OCI-LY1 (cell line): ENCODE data around the gene LDLRAD4.

ENCODE experiments used
- EZH2 ChIP-seq: fragments of 200-600 bp; sonication (generic), shearing (Covaris generic); IDR thresholded peaks from 2 replicates; pipeline ENCODE4 v1.8.0; 2017; ENCODE audit warnings: borderline replicate concordance, mixed run types, mild to moderate bottlenecking, antibody characterized with exemption, low read length, moderate library complexity, mixed read lengths
- TF ChIP-seq, protein P1 (sequence below): fragments of 200-600 bp; sonication (generic), shearing (Covaris generic); IDR thresholded peaks from 2 replicates; pipeline ENCODE4 v1.5.1; 2017; ENCODE audit warnings: mild to moderate bottlenecking, antibody characterized with exemption, low read length, moderate library complexity, mixed read lengths

DNA sequence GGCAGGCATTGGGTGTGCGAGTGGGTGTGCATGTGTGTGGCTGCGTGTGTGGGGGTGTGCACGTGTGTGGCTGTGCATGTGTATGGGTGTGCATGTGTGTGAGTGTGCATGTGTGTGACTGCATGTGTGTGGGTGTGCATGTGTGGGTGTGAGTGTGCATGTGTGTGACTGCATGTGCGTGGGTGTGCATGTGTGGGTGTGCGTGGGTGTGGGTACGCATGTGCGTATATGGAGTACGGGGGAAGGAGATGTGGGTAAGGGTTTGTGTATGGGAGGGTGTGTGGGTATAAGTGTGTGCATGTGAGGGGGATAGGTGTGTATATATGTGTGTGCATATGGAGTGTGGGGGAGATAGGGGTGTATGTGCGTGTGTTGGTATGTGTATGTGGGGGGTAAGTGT, 371.4 kb downstream of the LDLRAD4 start:
- TF ChIP-seq, protein P1, sequence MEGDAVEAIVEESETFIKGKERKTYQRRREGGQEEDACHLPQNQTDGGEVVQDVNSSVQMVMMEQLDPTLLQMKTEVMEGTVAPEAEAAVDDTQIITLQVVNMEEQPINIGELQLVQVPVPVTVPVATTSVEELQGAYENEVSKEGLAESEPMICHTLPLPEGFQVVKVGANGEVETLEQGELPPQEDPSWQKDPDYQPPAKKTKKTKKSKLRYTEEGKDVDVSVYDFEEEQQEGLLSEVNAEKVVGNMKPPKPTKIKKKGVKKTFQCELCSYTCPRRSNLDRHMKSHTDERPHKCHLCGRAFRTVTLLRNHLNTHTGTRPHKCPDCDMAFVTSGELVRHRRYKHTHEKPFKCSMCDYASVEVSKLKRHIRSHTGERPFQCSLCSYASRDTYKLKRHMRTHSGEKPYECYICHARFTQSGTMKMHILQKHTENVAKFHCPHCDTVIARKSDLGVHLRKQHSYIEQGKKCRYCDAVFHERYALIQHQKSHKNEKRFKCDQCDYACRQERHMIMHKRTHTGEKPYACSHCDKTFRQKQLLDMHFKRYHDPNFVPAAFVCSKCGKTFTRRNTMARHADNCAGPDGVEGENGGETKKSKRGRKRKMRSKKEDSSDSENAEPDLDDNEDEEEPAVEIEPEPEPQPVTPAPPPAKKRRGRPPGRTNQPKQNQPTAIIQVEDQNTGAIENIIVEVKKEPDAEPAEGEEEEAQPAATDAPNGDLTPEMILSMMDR, result no peak
- TF ChIP-seq EZH2, result no peak
